Liver (tissue), 9 donors: ENCODE measurements around the gene SUSD5. TPM values are rescaled to one million over a fixed set of nuclear protein-coding genes. Genes with fewer than 3 reads are reported as not detected.

Experiments
- DNase-seq: peaks from one replicate; pipeline ENCODE4 v3.0.0-alpha.2; 2017; ENCODE audit warnings: low spot score
- H3K27ac ChIP-seq, 2 donors: one replicate each; pipeline ENCODE4 v1.7.0; 2013; ENCODE audit warnings: inconsistent platforms in 2 of 2, low read length in 2 of 2, control low read depth in 1 of 2, low read depth in 1 of 2, mild to moderate bottlenecking in 1 of 2
- H3K27me3 ChIP-seq, 4 donors: one replicate each; pipeline versions ENCODE4 v1.6.1 to v1.7.0; 2013; ENCODE audit warnings: low read length in 3 of 4, inconsistent platforms in 1 of 4, mild to moderate bottlenecking in 1 of 4, moderate library complexity in 1 of 4; ENCODE audit not compliant: control insufficient read depth in 4 of 4, insufficient read depth in 4 of 4
- H3K36me3 ChIP-seq, 4 donors: one replicate each; pipeline versions ENCODE4 v1.6.1 to v1.7.0; 2013; ENCODE audit warnings: low read length in 3 of 4, mild to moderate bottlenecking in 3 of 4, low read depth in 1 of 4, moderate library complexity in 1 of 4; ENCODE audit not compliant: control insufficient read depth in 4 of 4, insufficient read depth in 3 of 4
- H3K4me1 ChIP-seq, 4 donors: one replicate each; pipeline versions ENCODE4 v1.6.1 to v1.7.0; 2013; ENCODE audit warnings: low read length in 3 of 4, mild to moderate bottlenecking in 3 of 4, moderate library complexity in 1 of 4; ENCODE audit not compliant: control insufficient read depth in 4 of 4, insufficient read depth in 4 of 4
- H3K4me3 ChIP-seq, 3 donors: one replicate each; pipeline versions ENCODE4 v1.6.1 to v1.7.0; 2013; ENCODE audit warnings: low read length in 3 of 3, control low read depth in 1 of 3, low read depth in 1 of 3, mild to moderate bottlenecking in 1 of 3
- H3K9ac ChIP-seq, 2 donors: one replicate each; pipeline ENCODE4 v1.7.0; 2013; ENCODE audit warnings: low read length in 2 of 2, mild to moderate bottlenecking in 2 of 2, moderate library complexity in 2 of 2, control low read depth in 1 of 2, low read depth in 1 of 2
- H3K9me3 ChIP-seq, 4 donors: one replicate each; pipeline versions ENCODE4 v1.6.1 to v1.7.0; 2013; ENCODE audit warnings: low read length in 3 of 4; ENCODE audit not compliant: control insufficient read depth in 4 of 4
- EGR1 ChIP-seq, 2 donors: IDR thresholded peaks; 2 replicates each; pipeline ENCODE4 v1.6.1; 2016 to 2018; ENCODE audit warnings: antibody characterized with exemption in 2 of 2, low read depth in 2 of 2
- FOXA1 ChIP-seq: IDR thresholded peaks from 2 replicates; pipeline ENCODE4 v1.6.1; 2016; ENCODE audit warnings: antibody characterized with exemption
- FOXA2 ChIP-seq: IDR thresholded peaks from 2 replicates; pipeline ENCODE4 v1.6.1; 2016; ENCODE audit warnings: antibody characterized with exemption
- GABPA ChIP-seq, 2 donors: IDR thresholded peaks in 1 of 2; conservative IDR thresholded peaks in 1 of 2; 2 replicates each; pipeline ENCODE4 v1.6.1; 2016; ENCODE audit warnings: antibody characterized with exemption in 2 of 2, mild to moderate bottlenecking in 1 of 2, moderate library complexity in 1 of 2
- HNF4A ChIP-seq, 2 donors: conservative IDR thresholded peaks; 2 replicates each; pipeline ENCODE4 v1.6.1; 2016; ENCODE audit warnings: antibody characterized with exemption in 2 of 2, mild to moderate bottlenecking in 2 of 2
- HNF4G ChIP-seq: IDR thresholded peaks from 2 replicates; pipeline ENCODE4 v1.6.1; 2016; ENCODE audit warnings: antibody characterized with exemption
- JUND ChIP-seq, 2 donors: IDR thresholded peaks; 2 replicates each; pipeline ENCODE4 v1.6.1; 2016; ENCODE audit warnings: antibody characterized with exemption in 2 of 2
- MAX ChIP-seq: IDR thresholded peaks from 2 replicates; pipeline ENCODE4 v1.6.1; 2016; ENCODE audit warnings: antibody characterized with exemption
- NR2F2 ChIP-seq: IDR thresholded peaks from 2 replicates; pipeline ENCODE4 v1.6.1; 2016; ENCODE audit warnings: antibody characterized with exemption
- RAD21 ChIP-seq, 2 donors: IDR thresholded peaks; 2 replicates each; pipeline ENCODE4 v1.6.1; 2016; ENCODE audit warnings: antibody characterized with exemption in 2 of 2, mild to moderate bottlenecking in 2 of 2
- REST ChIP-seq: IDR thresholded peaks from 2 replicates; pipeline ENCODE4 v1.6.1; 2016; ENCODE audit warnings: antibody characterized with exemption, mild to moderate bottlenecking
- RXRA ChIP-seq, 2 donors: IDR thresholded peaks; 2 replicates each; pipeline ENCODE4 v1.6.1; 2017 to 2018; ENCODE audit warnings: antibody characterized with exemption in 2 of 2, mild to moderate bottlenecking in 1 of 2
- SP1 ChIP-seq: IDR thresholded peaks from 2 replicates; pipeline ENCODE4 v1.6.1; 2018; ENCODE audit warnings: antibody characterized with exemption, mild to moderate bottlenecking
- TAF1 ChIP-seq: conservative IDR thresholded peaks from 2 replicates; pipeline ENCODE4 v1.6.1; 2016; ENCODE audit warnings: antibody characterized with exemption, mild to moderate bottlenecking
- YY1 ChIP-seq: IDR thresholded peaks from 2 replicates; pipeline ENCODE4 v1.6.1; 2016; ENCODE audit warnings: antibody characterized with exemption, mild to moderate bottlenecking
- WGBS: extraction: QIAGEN DNeasy Blood & Tissue Kit; methylation state at CpG from one replicate; pipeline ENCODE4 v1.1.7; 2013; 5-methylcytosine and 5-hydroxymethylcytosine counted together
- polyA plus RNA-seq, 2 donors: library from polyadenylated mRNA; stranded (reverse) in 1 of 2; unstranded in 1 of 2; fragments of 200-250 nt in 1 of 2; fragments of >200 nt in 1 of 2; fragmentation: Nextera tagmentation in 1 of 2; extraction: Ambion mirVana in 1 of 2; gene quantifications; one replicate each; pipeline versions ENCODE4 v1.2.1 to v1.2.3, GENCODE V29; 2013 to 2015
- total RNA-seq, 2 donors: library from RNA; depleted of rRNA; stranded (reverse); fragments of >200 nt; gene quantifications; one replicate each; pipeline ENCODE4 v1.2.3, GENCODE V29; 2014
- TF ChIP-seq, protein P1 (sequence below): IDR thresholded peaks from 2 replicates; pipeline ENCODE4 v1.6.1; 2016; ENCODE audit warnings: antibody characterized with exemption
- TF ChIP-seq, protein P2 (sequence below): fragments of 150-350 bp; IDR thresholded peaks from 2 replicates; pipeline ENCODE4 v1.5.1; 2017; ENCODE audit warnings: improper control_type of control experiment, low read depth, low read length; ENCODE audit not compliant: missing input control
- TF ChIP-seq, protein P3 (sequence below): IDR thresholded peaks from 2 replicates; pipeline ENCODE4 v1.6.1; 2016; ENCODE audit warnings: antibody characterized with exemption
- donor health status: healthy.
- donor health status: healthy.
- donor health status: healthy.
- donor health status: healthy.
- donor health status: healthy.

The SUSD5 gene
- total and polyA plus RNA-seq, 4 donors: 0.08 to 0.21 (median 0.18) TPM

- 90% methylated on average over 1 of the region's 1 CpG for WGBS
- no peak for TF ChIP-seq SP1
- TF ChIP-seq YY1: no peak
- no peak for TF ChIP-seq FOXA1
- TF ChIP-seq MAX: no peak
- TF ChIP-seq, protein P1, sequence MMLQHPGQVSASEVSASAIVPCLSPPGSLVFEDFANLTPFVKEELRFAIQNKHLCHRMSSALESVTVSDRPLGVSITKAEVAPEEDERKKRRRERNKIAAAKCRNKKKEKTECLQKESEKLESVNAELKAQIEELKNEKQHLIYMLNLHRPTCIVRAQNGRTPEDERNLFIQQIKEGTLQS: no peak
- TF ChIP-seq RXRA (IDR thresholded peaks at IDR 0.05): no peak
- no peaks in the 10 kb centered on the region for H3K27me3 ChIP-seq
- no peaks in the 10 kb centered on the region for H3K4me1 ChIP-seq
- no peaks in the 10 kb centered on the region for H3K9me3 ChIP-seq
- H3K9ac ChIP-seq: no peak overlapping the region
- peaks cover 3 to 29% (median 15%) of the 10 kb centered on the region in 4 donors for H3K36me3 ChIP-seq
- no peak overlapping the region for H3K27ac ChIP-seq
- no peak for DNase-seq
- H3K4me3 ChIP-seq: no peak overlapping the region
Measured at GRCh38 chr3:33128706-33129105, 89.9 kb downstream of the SUSD5 start.

DNA sequence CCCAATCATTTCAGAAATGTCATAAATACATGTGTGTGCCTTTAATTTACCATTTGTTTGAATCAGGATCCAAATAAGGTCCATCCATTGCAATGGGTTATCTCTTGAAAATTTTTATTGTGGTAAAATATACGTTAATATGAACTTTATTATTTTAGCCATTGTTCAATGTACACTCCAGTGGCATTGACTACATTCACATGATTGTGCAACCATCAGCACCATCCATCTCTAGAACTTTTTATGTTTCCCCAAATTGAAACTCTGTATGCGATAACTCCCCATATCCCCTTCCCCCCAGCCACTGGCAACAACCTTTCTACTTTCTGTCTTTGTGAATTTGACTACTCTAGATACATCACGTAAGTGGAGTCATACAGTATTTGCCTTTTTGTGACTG is 92.8 kb downstream of the SUSD5 start:
- Histone ChIP-seq H3K36me3 (peaks cover 1 to 26% (median 14%) of the 10 kb centered on the region in 4 donors), H3K27me3 (no peaks in the 10 kb centered on the region), H3K27ac (no peak overlapping the region), H3K9ac (no peak overlapping the region), H3K4me3 (no peak overlapping the region), H3K9me3 (no peaks in the 10 kb centered on the region), H3K4me1 (no peaks in the 10 kb centered on the region)
- 93% methylated on average over 3 of the region's 3 CpGs for WGBS
- no peak for TF ChIP-seq NR2F2
- TF ChIP-seq, protein P1: no peak
- no peak for TF ChIP-seq HNF4A (conservative IDR thresholded peaks at IDR 0.05)
- no peak for TF ChIP-seq SP1
- TF ChIP-seq JUND (IDR thresholded peaks at IDR 0.05): no peak
- no peak for TF ChIP-seq REST
- TF ChIP-seq RXRA (IDR thresholded peaks at IDR 0.05): no peak
- no peak for TF ChIP-seq YY1
- TF ChIP-seq, protein P2, sequence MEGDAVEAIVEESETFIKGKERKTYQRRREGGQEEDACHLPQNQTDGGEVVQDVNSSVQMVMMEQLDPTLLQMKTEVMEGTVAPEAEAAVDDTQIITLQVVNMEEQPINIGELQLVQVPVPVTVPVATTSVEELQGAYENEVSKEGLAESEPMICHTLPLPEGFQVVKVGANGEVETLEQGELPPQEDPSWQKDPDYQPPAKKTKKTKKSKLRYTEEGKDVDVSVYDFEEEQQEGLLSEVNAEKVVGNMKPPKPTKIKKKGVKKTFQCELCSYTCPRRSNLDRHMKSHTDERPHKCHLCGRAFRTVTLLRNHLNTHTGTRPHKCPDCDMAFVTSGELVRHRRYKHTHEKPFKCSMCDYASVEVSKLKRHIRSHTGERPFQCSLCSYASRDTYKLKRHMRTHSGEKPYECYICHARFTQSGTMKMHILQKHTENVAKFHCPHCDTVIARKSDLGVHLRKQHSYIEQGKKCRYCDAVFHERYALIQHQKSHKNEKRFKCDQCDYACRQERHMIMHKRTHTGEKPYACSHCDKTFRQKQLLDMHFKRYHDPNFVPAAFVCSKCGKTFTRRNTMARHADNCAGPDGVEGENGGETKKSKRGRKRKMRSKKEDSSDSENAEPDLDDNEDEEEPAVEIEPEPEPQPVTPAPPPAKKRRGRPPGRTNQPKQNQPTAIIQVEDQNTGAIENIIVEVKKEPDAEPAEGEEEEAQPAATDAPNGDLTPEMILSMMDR: no peak
- TF ChIP-seq MAX: no peak
- no peak for TF ChIP-seq FOXA2
- no peak for TF ChIP-seq TAF1
- TF ChIP-seq RAD21 (IDR thresholded peaks at IDR 0.05): no peak
- no peak for TF ChIP-seq GABPA (IDR thresholded peaks at IDR 0.05 in 1 of 2, conservative IDR thresholded peaks at IDR 0.05 in 1 of 2)
- no peak for TF ChIP-seq EGR1 (IDR thresholded peaks at IDR 0.05; ENCODE audit: low read depth in 2 of 2)
- no peak for TF ChIP-seq HNF4G
- TF ChIP-seq, protein P3, sequence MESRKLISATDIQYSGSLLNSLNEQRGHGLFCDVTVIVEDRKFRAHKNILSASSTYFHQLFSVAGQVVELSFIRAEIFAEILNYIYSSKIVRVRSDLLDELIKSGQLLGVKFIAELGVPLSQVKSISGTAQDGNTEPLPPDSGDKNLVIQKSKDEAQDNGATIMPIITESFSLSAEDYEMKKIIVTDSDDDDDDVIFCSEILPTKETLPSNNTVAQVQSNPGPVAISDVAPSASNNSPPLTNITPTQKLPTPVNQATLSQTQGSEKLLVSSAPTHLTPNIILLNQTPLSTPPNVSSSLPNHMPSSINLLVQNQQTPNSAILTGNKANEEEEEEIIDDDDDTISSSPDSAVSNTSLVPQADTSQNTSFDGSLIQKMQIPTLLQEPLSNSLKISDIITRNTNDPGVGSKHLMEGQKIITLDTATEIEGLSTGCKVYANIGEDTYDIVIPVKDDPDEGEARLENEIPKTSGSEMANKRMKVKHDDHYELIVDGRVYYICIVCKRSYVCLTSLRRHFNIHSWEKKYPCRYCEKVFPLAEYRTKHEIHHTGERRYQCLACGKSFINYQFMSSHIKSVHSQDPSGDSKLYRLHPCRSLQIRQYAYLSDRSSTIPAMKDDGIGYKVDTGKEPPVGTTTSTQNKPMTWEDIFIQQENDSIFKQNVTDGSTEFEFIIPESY: no peak
- no peak for TF ChIP-seq FOXA1
- DNase-seq: no peak
